CD8-positive, alpha-beta memory T cell (primary cell): Measurements from ENCODE around the gene NUP62CL. TPM values are rescaled to one million over a fixed set of nuclear protein-coding genes. Genes with fewer than 3 reads are reported as not detected.

Experiments
- polyA plus RNA-seq: library from polyadenylated mRNA; unstranded; fragments of 300-500 nt; fragmentation: Illumina TruSeq; gene quantifications from one replicate; pipeline ENCODE4 v1.2.3, GENCODE V29; 2021
- total RNA-seq, 2 experiments: library from RNA; stranded (reverse); gene quantifications; one replicate each; pipeline ENCODE4 v1.2.3, GENCODE V29; 2021

The NUP62CL gene
- total and polyA plus RNA-seq, 3 experiments from 2014 or later: 1.8 to 2.6 (median 2.0) TPM

Other genes with a start within 250 kb of the NUP62CL start
- 10 to 100 TPM in 1 of 2 experiments, 1 to 10 TPM in 1; 10.0 to 11.3 TPM for gene MORC4, start 206.2 kb downstream of the NUP62CL start, total RNA-seq
- gene MORC4, start 206.2 kb downstream of the NUP62CL start, polyA plus RNA-seq: 4.7 TPM
- 10 to 100 TPM; 10.5 to 11.9 TPM for gene RBM41, start 87.6 kb downstream of the NUP62CL start, total RNA-seq
- 18.6 TPM for gene RBM41, start 87.6 kb downstream of the NUP62CL start, polyA plus RNA-seq
- gene DNAAF6, start 178 bp upstream of the NUP62CL start, total RNA-seq: not detected
- gene DNAAF6, start 178 bp upstream of the NUP62CL start, polyA plus RNA-seq: not detected
- under 1 TPM; 0.22 to 0.24 TPM for gene FRMPD3, start 243.2 kb upstream of the NUP62CL start, total RNA-seq
- gene FRMPD3, start 243.2 kb upstream of the NUP62CL start, polyA plus RNA-seq: 0.21 TPM